ENCODE results near the gene ENTHD1.

Gene ENTHD1

DNA sequence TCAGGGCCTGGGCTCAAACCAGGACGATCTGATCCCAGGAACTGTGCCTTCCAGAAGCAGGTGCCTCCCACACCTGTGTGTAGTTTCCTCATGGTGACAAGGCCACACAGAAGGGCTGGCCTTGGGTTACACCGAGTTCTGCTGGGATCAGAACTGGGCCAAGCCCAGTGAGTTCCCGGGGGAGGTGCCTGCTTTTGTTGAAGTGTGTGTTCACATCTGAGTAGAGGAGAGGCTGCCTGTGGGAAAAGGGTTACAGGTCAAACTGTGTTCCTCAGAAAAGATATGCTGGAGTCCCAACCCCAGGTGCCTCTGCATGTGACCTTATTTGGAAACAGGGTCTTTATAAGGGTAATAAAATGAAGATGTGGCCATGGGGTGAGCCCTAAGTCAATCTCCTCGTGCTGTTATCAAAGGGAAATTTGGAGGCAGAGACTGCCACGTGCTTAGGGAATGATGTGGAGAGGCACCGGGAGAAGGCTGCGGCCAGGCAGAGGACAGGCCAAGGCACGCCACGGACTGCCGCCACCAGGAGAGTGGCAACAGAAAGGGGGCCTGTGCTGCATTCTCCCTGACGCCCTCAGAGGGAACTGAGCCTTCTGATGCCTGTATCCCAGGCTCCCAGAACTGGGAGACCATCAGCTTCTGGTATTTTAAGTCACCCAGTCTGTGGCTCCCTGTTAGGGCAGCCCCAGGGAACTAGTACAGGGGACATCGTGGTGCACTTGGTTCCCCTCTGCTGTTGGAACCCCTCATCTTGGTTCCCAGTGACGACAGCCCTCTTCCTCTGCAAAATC, 164.2 kb downstream of the ENTHD1 start:
- DNase-seq: no peak

- DNase-seq: no peak
Observed at GRCh38 chr22:39728236-39728860, 165.2 kb downstream of the ENTHD1 start.

GRCh38 chr22:39727541-39727940, 166.0 kb downstream of the ENTHD1 start:
- no peak for DNase-seq

DNA sequence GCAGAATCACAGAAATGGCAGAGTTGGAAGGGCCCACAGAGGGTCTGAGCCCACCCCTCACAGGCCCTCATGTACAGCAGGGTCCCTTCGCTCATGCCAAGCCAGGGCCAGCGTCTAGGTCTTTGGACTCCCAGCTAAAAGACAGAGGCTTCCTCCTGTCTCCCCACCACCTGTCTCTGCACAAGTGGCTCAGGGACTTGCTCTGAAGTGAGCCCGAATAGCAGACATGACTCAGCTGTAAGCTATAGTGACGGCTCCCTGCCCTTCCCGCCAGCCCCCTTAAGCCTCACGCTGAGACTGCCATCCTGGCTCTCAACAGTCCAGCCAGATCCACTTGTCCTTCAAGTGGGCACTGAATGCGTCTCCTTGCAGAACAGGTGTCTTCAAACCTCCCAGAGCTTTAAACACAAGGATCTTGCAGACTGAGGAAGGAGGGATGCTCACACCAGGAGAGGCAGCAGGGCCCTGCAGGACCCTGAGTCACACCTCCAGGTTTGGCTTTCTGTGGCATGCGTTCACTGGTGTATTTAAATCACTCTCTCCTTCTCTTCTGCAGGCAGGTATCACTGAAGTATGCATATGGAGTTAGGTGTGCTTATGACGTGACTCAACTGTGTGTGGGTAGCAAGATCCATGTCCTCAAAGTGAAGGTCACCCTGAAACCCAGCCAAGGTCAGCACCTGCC, 168.1 kb downstream of the ENTHD1 start:
- no peak for DNase-seq

- no peak for DNase-seq
Observed at GRCh38 chr22:39724857-39725256, 168.7 kb downstream of the ENTHD1 start.

DNA sequence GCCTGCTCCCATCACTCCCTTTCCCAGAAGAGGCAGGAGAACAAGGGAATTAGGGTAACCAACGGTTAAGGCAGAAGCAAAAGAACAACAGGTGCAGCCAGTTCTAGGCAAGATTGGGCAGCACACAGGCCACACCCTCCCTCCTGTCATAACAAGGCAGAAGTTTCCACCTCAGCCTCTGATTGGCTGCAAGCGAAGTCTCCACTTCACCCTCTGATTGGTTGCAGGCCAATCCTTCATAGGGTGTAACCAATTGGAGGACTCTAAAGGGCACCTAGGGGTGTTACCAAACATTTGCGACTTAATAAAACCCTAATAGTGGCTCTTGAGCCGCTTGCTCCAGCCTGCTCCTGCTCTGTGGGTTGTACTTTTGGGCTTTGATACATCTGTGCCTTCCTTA, 169.2 kb downstream of the ENTHD1 start:
- DNase-seq: no peak

- no peak for DNase-seq
Observed at GRCh38 chr22:39723899-39724351, 169.6 kb downstream of the ENTHD1 start.

DNA sequence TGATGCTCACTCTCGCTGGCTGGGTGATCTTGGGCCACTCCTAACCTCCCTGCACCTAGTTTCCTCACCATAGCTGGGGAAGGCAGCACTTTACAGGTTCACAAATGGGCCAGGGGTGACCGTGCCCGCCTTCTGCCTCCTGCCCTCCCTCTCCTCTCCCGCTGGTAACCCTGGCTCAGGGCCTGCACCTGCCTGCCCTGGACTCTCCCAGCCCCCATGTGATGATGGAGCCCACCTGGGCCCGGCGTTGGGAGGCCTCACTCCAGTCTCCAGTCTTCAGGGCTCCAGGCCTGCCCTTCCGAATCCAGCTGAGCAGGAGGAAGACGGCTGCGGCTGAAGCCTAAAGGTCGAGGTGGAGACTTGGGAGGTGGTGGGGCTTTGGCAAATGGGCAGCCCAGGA, 170.1 kb downstream of the ENTHD1 start:
- DNase-seq: no peak

GRCh38 chr22:39722501-39722900, 171.1 kb downstream of the ENTHD1 start:
- DNase-seq: no peak

DNA sequence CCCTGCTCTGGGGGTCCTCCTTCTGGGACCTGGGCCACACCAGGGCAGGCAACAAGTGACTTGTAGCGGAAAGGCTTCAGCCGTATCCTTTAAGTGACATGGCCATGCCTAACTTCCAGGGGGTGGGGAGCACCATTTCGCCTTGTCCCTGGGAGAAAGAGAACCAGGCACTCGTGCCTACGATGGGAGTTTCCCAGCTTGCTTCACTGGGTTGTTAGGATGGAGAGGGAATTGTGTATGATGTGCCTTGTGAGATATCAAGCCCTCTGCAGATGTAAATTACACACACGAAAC, 171.6 kb downstream of the ENTHD1 start:
- DNase-seq: no peak

DNA sequence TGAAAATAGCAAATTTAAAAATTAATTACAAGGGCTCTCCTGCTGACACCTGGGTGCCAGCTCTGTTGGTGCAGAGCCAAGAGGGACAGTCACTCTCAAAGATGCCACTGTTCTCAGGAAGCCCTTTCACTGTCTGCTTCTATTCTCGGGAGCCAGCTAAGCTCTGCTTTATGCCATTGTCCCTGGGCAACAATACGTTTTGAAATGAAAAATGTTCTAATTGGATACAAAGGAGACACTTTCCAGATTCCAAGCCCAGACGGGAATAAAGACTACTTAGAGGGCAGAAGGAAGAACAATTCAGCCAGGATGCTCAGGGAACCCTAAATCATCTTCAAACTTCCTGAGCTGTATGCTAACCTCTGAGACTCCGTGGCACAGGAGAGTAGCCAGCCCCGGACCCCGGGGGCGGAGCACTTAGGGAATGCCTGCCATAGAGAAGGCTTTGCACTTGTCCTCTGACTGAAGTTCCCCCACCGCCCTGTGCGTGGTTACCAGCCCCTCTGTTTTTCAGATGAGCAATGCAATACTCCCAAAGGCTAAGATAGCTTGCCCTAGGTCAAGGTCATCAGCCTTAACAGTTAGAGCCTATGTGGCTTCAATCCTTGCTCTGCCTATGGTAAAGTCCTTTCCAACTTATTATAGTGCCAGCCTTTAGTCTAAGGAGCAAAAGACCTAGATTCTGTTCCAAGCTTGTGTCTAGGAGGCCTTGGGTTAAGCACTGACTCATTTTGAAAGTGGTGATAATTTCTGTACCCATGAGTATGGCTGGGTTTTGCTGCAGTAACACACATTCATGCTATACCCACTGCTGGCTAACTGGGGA, 172.1 kb downstream of the ENTHD1 start:
- DNase-seq: no peak

- DNase-seq: no peak
Observed at GRCh38 chr22:39719559-39720450, 173.8 kb downstream of the ENTHD1 start.

- DNase-seq: no peak
Observed at GRCh38 chr22:39718921-39719475, 174.6 kb downstream of the ENTHD1 start.

DNA sequence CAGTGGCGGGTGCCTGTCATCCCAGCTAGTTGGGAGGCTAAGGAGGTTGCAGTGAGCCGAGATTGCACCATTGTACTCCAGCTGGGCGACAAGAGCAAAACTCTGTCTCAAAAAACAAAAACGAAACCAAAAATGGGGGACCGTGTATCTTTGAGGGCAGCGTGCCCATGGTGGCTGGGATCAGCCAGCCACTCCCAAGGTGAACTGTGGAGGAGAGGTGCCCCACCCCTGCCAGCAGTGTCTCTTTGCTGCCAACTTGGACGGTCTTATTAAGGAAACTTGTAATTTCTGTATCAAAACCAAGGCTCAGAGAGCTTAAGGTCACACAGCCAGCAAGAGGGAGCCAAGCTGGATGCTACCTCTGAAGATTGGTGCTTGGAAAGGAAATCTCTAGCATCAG, 175.4 kb downstream of the ENTHD1 start:
- no peak for DNase-seq

- no peak for DNase-seq
Observed at GRCh38 chr22:39717099-39717498, 176.5 kb downstream of the ENTHD1 start.

- no peak for DNase-seq
Observed at GRCh38 chr22:39716534-39716933, 177.0 kb downstream of the ENTHD1 start.

DNA sequence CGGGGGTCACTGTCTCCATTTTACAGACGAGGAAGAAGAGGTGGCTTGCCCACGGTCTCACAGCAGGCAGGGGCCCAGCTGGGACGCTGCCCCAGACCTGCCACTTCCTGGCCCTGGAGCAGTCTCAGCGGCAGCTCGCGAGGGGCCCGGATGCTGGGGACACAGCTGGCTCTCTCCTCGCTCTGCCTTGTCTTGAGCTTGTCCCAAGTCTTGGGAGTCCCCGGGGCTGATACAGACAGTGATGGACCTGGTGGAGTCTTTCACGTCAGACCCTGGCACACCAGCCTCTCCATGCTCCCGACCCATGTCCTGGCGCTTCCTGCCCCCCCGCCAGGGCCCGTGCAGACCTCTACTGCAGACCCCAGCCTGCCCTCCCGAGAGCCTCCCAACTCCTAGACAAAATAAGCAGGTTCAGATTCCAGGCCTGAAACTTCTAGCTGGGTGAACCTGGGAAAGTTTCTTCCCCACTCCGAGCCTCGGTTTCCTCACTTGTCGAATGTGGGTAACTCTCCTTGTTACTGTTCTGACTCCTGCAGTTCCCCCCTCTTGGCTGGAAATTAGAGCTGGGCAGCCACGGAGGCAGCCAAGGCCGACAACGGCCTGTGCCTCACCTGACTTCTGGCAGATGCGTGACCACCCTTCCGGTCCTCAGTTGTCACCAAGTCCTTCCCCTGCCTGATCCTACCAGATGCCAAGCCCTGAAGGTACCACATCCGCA, 177.6 kb downstream of the ENTHD1 start:
- no peak for DNase-seq

DNA sequence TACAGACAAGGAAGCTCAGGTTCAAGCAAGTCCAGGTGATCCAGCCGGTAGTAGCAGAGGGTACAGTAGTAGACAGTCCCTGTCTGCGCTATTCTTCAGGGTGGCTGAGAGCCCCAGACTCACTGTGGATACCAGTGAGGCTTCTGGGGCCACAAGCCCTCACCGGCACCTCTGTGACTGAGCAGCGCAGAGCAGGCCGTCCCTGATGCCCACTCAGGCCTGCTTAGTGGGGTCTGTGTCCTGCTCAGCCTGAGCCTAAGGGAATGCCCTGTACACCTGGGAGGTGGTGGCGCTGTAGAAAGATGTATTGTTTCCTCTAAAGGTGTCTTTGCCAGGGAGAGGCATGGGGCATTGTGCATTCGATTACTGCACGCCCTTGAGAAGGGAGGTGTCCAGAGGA, 179.2 kb downstream of the ENTHD1 start:
- no peak for DNase-seq

GRCh38 chr22:39713799-39714290, 179.7 kb downstream of the ENTHD1 start:
- DNase-seq: no peak

- no peak for DNase-seq
Observed at GRCh38 chr22:39712751-39713525, 180.6 kb downstream of the ENTHD1 start.

Data from NCI-H748 treated with DMSO at 0.1 percent for 48 hours (cell line).